WI38 (cell line): Measurements from ENCODE around the gene CERCAM.

Experiments used
- H3K4me3 ChIP-seq: 2 replicates; pipeline ENCODE4 v1.5.1; 2011; ENCODE audit warnings: low read depth, mild to moderate bottlenecking, control low read depth, low read length
- CTCF ChIP-seq: IDR thresholded peaks from 2 replicates; pipeline ENCODE4 v1.5.1; 2012; ENCODE audit warnings: low read depth, mild to moderate bottlenecking, control low read depth, low read length

Gene CERCAM

GRCh38 chr9:128394379-128395168, 26.1 kb upstream of the CERCAM start:
- H3K4me3 ChIP-seq = no peak overlapping the region
- no peak for TF ChIP-seq CTCF

GRCh38 chr9:128396970-128397613, 23.6 kb upstream of the CERCAM start:
- TF ChIP-seq CTCF = no peak
- H3K4me3 ChIP-seq = no peak overlapping the region

- no peak for TF ChIP-seq CTCF
- no peak overlapping the region for H3K4me3 ChIP-seq
These were observed 22.8 kb upstream of the CERCAM start for GRCh38 chr9:128397831-128398230.

- no peak for TF ChIP-seq CTCF
- H3K4me3 ChIP-seq = no peak overlapping the region
These were observed 20.8 kb upstream of the CERCAM start for GRCh38 chr9:128399861-128400260.

- TF ChIP-seq CTCF = no peak
These were observed 16.1 kb upstream of the CERCAM start for GRCh38 chr9:128404560-128404959.

GRCh38 chr9:128405077-128405779, 15.4 kb upstream of the CERCAM start:
- no peak for TF ChIP-seq CTCF
- H3K4me3 ChIP-seq = no peak overlapping the region

More at GRCh38 chr9:128404560-128404959, 16.1 kb upstream of the CERCAM start:
- no peak overlapping the region for H3K4me3 ChIP-seq

GRCh38 chr9:128405780-128406171, 14.9 kb upstream of the CERCAM start:
- no peak overlapping the region for H3K4me3 ChIP-seq
- no peak for TF ChIP-seq CTCF
